GM20000 (cell line): ENCODE data around the gene C1RL.
A peak's percentile ranks its signal among the peaks of the same experiment; 100 is the strongest.

Experiments used
- DNase-seq: peaks from one replicate; pipeline ENCODE4 v3.0.0; 2012; ENCODE audit warnings: low spot score
- CTCF ChIP-seq: IDR thresholded peaks from 2 replicates; pipeline ENCODE4 v1.5.1; 2012; ENCODE audit warnings: mild to moderate bottlenecking, control low read depth; ENCODE audit errors: extremely low read depth, missing control alignments

Gene C1RL

GRCh38 chr12:7136676-7137075, 27.7 kb upstream of the C1RL start:
- no peak for DNase-seq
- no peak for TF ChIP-seq CTCF

GRCh38 chr12:7136071-7136470, 27.1 kb upstream of the C1RL start:
- no peak for DNase-seq

GRCh38 chr12:7134396-7135166, 25.6 kb upstream of the C1RL start:
- DNase-seq, result no peak
- TF ChIP-seq CTCF, result no peak

More at GRCh38 chr12:7136071-7136470, 27.1 kb upstream of the C1RL start:
- TF ChIP-seq CTCF, result no peak

GRCh38 chr12:7131502-7131866, 22.5 kb upstream of the C1RL start:
- TF ChIP-seq CTCF, result no peak

GRCh38 chr12:7130701-7131501, 21.9 kb upstream of the C1RL start:
- no peak for TF ChIP-seq CTCF
- peak; percentile 58 for DNase-seq

More at GRCh38 chr12:7131502-7131866, 22.5 kb upstream of the C1RL start:
- no peak for DNase-seq

GRCh38 chr12:7129872-7130691, 21.1 kb upstream of the C1RL start, which contains the start of gene CLSTN3:
CLSTN3 (plus strand) TSS chr12:7130371; CDS start chr12:7130649, 278 bp downstream.
- peak; percentile 97 for DNase-seq
- TF ChIP-seq CTCF, result no peak
